ENCODE measurements around the gene PHLDB3. TPM values are rescaled to one million over a fixed set of nuclear protein-coding genes. Genes with fewer than 3 reads are reported as not detected.
A peak's percentile ranks its signal among the peaks of the same experiment; 100 is the strongest.
"Not testable (repeated sequence)": the region's sequence is repeated elsewhere in the genome, so short reads cannot be mapped to it uniquely, and the experiment has no call there.

The PHLDB3 gene
- total RNA-seq, 1 experiment from 2014 or later: 7.8 TPM

DNA sequence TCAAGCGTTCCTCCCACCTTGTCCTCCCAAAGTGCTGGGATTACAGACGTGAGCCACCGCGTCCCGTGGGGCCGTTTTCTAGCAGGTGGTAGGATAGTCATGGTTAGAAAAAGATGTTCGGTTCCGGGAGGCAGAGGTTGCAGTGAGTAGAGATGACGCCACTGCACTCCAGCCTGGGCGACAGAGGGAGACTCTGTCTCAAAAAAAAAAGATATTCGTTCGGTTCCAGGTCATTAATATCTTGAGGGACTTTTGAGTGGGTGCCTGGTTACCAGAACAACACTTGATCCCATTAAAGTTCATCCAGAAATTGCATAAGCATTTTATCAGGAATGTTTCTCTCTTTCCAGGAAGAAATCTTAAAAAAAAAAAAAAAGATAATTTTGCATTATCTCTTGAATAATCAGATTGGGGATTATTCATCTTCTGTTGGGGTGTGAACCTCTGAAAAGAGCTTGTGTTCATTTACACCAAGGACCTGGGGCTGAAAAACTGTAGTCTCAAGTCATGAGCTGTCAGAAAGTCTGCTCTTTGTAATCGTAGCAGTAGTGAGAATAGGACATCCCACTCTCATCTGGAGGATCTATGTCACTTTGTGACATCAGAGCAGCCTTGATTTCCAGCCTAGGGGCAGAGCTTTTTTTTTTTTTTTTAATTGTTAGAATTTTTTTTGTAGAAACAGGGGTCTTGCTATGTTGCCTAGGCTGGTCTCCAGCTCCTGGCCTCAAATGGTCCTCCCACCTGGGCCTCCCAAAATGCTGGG lies 23.5 kb upstream of the PHLDB3 start:
- peak; percentile 53 for DNase-seq (ENCODE audit: low read depth)

DNA sequence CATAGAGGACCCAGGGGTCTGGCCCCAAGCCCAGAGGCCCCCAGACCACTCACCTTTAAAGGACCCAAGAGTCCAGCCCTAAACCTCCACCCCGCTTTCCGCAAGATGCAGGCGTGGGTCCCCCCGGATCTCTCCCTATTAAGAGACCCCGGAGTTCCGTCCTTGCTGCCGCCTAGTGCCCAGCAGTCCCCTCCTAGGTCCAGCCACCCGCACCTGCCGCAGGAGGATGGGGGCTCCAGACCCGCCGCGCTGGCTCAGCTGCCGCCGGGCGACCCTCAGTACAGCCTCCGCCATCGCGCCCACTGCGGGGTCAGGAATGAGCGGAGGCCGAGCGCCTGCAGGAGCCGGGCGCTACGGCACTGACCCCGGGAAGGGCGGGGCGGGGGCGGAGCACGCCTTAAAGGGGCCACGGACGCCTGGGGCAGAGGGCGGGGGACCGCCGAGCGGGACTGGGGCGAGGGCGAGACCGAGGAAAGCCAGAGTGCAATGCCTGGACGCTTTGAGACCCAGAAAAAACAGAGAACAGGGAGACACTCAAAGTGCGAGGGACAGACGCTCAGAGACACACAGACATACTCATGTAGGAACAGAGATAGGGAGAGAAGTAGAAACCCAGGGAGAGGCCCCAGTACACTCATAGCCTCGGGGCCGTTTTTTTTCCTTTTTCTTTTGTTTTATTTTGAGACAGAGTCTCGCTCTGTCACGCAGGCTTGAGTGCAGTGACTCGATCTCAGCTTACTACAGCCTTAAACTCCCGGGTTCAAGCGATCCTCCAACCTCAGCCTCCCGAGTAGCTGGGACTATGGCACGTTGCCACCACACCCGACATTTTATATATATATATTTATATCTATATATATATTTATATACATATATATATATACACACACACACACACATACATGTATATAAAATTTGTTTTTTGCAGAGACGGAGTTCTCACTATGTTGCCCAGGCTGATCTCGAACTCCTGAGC lies 22.6 kb upstream of the PHLDB3 start, which contains the start of gene ETHE1:
Gene ETHE1 (minus strand): TSS at position 318 of the 976 bp plus-strand sequence. CDS start 24 bp downstream, at position 294.
- peak; percentile 74 for DNase-seq (ENCODE audit: low read depth)

GRCh38 chr19:43525836-43526771 lies 21.6 kb upstream of the PHLDB3 start:
- no peak for DNase-seq (ENCODE audit: low read depth)

GRCh38 chr19:43524922-43525835 lies 20.6 kb upstream of the PHLDB3 start:
- peak; percentile 31 for DNase-seq (ENCODE audit: low read depth)

GRCh38 chr19:43523696-43524095 lies 19.1 kb upstream of the PHLDB3 start:
- DNase-seq (ENCODE audit: low read depth): not testable (repeated sequence)

- no peak for DNase-seq (ENCODE audit: low read depth)
These were observed 18.4 kb upstream of the PHLDB3 start for GRCh38 chr19:43522929-43523328.

DNA sequence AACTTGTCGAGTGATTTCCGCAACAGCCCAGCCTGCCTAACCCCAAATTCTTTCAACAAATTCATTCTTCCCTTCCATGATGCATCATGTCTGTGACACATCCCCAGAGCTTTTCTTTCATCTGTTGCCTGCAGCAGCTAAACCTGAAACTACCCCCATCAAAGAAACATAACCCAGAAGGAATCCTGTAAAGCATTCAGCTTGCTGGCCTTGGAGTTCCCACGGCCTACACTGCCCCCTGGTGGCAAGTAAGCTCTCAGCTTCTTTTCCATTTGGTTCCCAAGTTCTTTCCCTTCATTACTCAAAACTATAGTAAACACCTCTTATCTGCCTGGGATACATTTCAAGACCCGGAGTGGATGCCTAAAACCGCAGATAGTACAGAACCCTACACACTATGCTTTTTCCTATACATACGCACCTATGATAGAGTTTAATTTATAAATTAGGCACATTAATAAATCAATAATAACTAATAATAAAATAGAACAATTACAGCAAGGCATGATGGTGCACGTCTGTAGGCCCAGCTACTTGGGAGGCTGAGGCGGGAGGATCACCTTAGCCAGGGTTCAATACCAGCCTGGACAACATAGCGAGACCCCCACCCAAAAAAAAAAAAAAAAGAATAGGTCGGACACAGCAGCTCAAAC lies 15.0 kb upstream of the PHLDB3 start:
- peak; percentile 90 for DNase-seq (ENCODE audit: low read depth)

DNA sequence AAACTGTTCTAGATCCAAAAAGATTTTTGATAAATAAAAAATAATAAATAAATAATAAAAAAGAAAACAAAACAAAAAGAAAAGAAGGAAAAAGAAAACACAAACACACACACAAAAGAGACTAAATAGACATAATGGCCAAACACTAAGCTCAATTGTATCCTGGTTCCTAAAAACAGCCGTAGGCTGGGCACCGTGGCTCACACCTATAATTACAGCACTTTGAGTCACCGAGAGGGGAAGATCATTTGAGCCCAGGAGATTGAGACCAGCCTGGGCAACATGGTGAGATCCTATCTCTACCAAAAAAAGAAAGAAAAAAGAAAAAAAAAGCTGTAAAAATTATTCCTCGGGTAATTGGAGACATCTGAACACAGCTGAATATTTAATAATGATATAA lies 13.5 kb upstream of the PHLDB3 start:
- DNase-seq (ENCODE audit: low read depth): no peak

DNA sequence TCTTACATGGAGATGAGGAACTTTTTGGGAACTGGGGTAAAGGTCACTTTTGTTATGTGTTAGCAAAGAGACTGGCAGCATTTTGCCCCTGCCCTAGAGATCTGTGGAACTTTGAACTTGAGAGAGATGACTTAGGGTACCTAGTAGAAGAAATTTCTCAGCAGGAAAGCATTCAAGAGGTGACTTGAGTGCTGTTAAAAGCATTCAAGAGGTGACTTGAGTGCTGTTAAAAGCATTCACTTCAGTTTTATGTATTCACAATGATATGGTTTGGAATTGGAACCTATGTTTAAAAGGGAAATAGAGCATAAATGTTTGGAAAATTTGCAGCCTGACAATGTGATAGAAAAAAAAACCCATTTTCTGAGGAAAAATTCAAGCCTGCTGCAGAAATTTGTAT lies 7.9 kb upstream of the PHLDB3 start:
- not testable (repeated sequence) for DNase-seq (ENCODE audit: low read depth)

DNA sequence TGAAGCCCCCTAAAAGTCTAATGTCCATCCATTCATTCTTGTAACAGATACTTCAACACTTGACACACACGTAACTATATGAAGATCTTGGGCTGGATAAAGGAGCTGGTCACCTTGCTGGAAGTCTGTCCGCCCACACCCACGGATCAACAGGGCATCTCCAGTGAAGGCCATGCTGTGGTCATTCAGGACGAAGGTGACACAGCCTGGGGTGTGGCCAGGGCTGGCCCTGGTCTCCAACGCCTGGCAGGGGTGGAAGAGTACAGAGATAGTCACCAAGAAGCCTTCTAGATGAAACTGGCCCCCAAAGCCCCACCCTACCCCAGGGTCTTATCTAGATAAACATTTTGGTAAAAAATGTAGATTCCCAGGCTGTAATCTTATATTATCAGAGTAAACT lies 6.8 kb upstream of the PHLDB3 start:
- DNase-seq (ENCODE audit: low read depth): no peak

GRCh38 chr19:43510713-43511112 lies 6.2 kb upstream of the PHLDB3 start:
- no peak for DNase-seq (ENCODE audit: low read depth)

DNA sequence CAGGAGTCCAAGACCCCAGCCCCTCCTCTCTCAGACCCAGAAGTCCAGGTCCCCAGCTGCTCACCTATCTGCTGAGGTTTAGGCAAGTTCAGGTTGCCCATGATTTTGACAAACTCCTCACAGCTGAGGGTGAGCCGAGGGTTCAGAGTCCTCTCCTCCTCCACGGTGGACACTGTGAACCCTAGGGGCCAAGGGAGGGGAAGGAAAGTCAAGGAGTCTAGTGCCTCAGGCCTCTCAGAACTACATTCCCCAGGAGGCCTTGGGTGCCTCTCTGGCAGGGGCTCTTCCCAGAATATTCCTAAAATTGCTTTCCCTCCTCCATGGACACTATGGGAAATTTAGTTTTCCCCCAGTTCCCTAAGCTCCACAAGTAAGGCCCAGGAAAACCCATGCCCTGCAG lies 3.3 kb upstream of the PHLDB3 start:
- DNase-seq (ENCODE audit: low read depth): no peak

DNA sequence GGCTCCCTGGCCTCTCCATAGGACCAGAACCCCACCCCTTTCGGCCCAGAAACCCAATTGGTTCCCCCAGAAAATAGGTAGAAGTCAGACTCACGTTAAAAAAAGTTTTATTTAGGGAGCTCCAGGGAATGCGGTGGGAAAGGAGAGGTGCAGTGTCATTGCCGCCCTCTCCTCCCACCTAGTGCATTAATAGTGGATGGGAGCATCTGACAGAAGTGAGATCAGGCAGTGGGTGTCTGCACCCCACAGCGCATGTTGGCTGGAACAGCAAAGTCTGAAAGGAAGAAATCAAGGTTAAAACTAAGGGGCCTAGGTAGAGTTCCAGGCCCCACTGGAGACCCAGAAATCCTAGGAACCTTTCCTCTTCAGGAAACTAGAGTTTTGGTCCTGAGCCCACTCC lies 2.1 kb upstream of the PHLDB3 start:
- DNase-seq (ENCODE audit: low read depth): no peak

DNA sequence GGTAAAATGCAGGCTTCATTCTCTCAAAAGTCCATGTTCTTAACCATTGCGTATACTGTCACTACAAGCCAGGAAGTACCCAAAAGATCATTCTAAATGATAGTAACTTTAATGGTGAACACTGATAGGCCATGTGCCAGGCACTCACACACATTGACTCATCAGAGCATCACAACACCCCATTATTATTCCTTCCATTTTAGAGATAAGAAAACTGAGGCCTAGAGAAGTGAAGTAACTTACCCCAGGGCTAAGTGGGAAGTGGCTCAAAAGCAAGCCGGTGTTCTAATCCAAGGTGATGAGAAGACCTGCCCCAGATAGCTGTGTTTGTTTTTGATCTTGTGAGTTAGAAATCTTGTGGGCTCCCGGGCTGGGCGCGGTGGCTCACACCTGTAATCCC lies 1.4 kb upstream of the PHLDB3 start:
- DNase-seq (ENCODE audit: low read depth): no peak

DNA sequence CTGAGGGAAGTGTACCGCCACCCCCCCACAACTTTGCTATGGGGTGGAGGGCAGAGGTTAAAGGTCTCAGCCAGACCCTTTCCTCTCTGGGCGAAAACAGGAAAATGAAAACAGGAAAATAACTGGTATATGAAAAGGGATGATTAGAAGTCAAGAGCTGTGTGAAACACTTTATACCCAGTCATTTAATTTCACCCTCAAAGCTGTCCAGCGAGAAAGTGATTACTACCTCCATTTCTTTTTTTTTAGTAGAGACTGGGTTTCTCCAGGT lies 575 bp upstream of the PHLDB3 start:
- DNase-seq (ENCODE audit: low read depth): no peak

GRCh38 chr19:43503501-43504425 lies 783 bp downstream of the PHLDB3 start:
- peak; percentile 93 for DNase-seq (ENCODE audit: low read depth)

DNA sequence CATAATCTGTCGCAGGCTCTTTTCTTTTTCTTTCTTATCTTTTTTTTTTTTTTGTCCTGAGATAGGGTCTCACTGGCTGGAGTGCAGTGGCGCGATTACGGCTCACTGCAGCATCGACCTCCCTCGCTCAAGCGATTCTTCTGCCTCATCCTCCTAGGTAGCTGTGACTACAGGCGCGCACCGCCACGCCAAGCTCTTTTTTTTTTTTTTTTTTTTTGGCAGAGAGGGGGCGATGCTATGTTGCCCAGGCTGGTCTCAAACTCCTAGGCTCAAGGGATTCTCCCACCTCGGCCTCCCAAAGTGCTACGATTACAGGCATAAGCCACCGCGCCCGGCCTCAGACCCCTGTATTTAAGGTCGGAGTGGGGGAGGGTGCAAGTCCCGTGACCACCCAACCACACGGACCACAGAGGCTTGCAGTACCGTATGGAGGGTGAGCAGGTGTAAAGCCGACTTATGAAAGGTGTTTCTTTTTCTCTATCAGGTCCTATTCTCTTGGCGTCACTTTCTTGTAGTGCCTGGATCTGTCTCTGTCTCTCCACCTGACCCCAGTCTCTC lies 2.0 kb downstream of the PHLDB3 start:
- DNase-seq (ENCODE audit: low read depth): no peak

- no peak for DNase-seq (ENCODE audit: low read depth)
These were observed 2.7 kb downstream of the PHLDB3 start for GRCh38 chr19:43501661-43502418.
